Articular chondrocyte of knee joint (primary cell): ENCODE measurements around the gene CSTF2. TPM values are rescaled to one million over a fixed set of nuclear protein-coding genes. Genes with fewer than 3 reads are reported as not detected.

Experiments
- small RNA-seq: library from RNA; depleted of rRNA; stranded (forward); fragments of <200 nt; gene quantifications from one replicate; pipeline ENCODE3, GENCODE V24; 2012
- total RNA-seq: library from RNA; depleted of rRNA; stranded (reverse); fragments of >200 nt; gene quantifications from 2 replicates; pipeline ENCODE4 v1.2.3, GENCODE V29; 2012

CSTF2 gene, protein sequence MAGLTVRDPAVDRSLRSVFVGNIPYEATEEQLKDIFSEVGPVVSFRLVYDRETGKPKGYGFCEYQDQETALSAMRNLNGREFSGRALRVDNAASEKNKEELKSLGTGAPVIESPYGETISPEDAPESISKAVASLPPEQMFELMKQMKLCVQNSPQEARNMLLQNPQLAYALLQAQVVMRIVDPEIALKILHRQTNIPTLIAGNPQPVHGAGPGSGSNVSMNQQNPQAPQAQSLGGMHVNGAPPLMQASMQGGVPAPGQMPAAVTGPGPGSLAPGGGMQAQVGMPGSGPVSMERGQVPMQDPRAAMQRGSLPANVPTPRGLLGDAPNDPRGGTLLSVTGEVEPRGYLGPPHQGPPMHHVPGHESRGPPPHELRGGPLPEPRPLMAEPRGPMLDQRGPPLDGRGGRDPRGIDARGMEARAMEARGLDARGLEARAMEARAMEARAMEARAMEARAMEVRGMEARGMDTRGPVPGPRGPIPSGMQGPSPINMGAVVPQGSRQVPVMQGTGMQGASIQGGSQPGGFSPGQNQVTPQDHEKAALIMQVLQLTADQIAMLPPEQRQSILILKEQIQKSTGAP
- 7.6 and 9.8 TPM in 2 replicates for total RNA-seq

DNA sequence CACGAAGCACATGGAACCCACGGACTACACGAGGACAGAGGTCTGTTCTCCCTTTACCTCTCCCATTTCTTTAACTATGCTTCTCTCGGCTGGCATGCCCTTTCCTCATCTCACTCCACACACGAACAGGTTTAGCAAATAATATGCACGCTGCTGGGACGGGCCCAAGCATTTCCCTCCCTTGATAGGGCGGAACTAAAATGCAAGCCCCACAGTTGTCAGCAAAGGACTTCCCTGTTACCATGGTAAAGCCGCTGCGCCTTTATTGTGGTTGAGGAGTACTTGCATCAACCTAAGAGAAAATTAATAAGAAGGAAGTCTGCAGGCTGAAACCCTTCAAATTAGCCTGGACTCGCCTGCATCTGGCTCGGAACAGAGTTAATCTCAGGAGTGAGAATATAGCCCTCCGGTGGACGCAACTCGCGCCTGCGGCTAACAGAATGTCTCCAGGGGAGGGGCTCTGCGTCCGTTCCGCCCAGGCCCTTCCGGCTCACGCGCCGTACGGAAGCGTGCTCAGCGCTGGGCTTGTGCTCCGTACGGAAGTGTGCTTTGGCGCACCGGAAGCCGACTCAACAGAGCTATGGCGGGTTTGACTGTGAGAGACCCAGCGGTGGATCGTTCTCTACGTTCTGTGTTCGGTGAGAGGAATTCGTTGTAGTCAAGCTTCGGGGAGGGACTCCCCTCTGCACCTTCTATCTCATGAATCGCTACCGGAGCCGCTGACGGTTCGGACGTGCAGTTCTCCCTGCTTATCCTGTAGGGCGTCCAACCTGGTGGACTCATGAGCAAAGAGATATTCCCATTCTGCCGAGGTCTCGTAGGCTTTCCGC is at the start of gene CSTF2:
Gene CSTF2, plus strand, starts transcription at position 555 of the 830 bp plus-strand sequence. Its CDS starts 26 bp downstream, at position 581.

GRCh38 chrX:100874325-100874724 is 54.1 kb downstream of the CSTF2 start, which contains the start of gene NOX1:
Gene NOX1, minus strand, starts transcription at chrX:100874359. Its CDS starts 220 bp downstream, at chrX:100874139.

Small RNA genes lying within 50 kb of the gene (small RNA-seq; reads per million reads assigned to genes)
- gene RF00411, result not detected

Other genes with a start within 250 kb of the CSTF2 start
- gene TNMD, start 235.5 kb upstream of the CSTF2 start, total RNA-seq, result not detected in 2 replicates
- 45.2 and 47.7 TPM in 2 replicates for gene TSPAN6, start 183.6 kb upstream of the CSTF2 start, total RNA-seq
- 28.4 and 36.2 TPM in 2 replicates for gene SRPX2, start 176.2 kb upstream of the CSTF2 start, total RNA-seq
- gene SYTL4, start 88.3 kb upstream of the CSTF2 start, total RNA-seq, result 3.0 and 4.0 TPM in 2 replicates
- gene NOX1, start 54.0 kb downstream of the CSTF2 start, total RNA-seq, result not detected in 2 replicates
- gene XKRX, start 108.5 kb downstream of the CSTF2 start, total RNA-seq, result 0.11 TPM in 1 of 2 replicates, not detected in the other
- gene ARL13A, start 149.3 kb downstream of the CSTF2 start, total RNA-seq, result not detected in 2 replicates
- 15.0 and 16.6 TPM in 2 replicates for gene TRMT2B, start 231.7 kb downstream of the CSTF2 start, total RNA-seq